OCI-LY1 (cell line): ENCODE results near the gene SHLD2.

Experiments
- H2AFZ ChIP-seq: fragments of 200-600 bp; sonication (generic), shearing (Covaris generic); 2 replicates; pipeline ENCODE4 v1.6.0; 2014; ENCODE audit warnings: antibody characterized with exemption, mild to moderate bottlenecking, low read length
- H3F3A ChIP-seq: fragments of 200-600 bp; sonication (generic), shearing (Covaris generic); 2 replicates; pipeline ENCODE4 v1.6.0; 2014; ENCODE audit warnings: mild to moderate bottlenecking, antibody characterized with exemption, low read length, moderate library complexity; ENCODE audit not compliant: insufficient read depth
- H3K27ac ChIP-seq: fragments of 200-600 bp; sonication (generic); 2 replicates; pipeline ENCODE4 v1.5.1; 2014; ENCODE audit warnings: low read length, mixed run types, mild to moderate bottlenecking, low read depth; ENCODE audit not compliant: poor library complexity, severe bottlenecking
- H3K27me3 ChIP-seq: fragments of 200-600 bp; sonication (generic); 2 replicates; pipeline ENCODE4 v1.6.0; 2014; ENCODE audit warnings: antibody characterized with exemption, mild to moderate bottlenecking, low read length, moderate library complexity; ENCODE audit not compliant: insufficient read depth
- H3K36me3 ChIP-seq: fragments of 200-600 bp; sonication (generic); 2 replicates; pipeline ENCODE4 v1.6.1; 2014; ENCODE audit warnings: mild to moderate bottlenecking, antibody characterized with exemption, low read length, moderate library complexity, mixed read lengths; ENCODE audit not compliant: insufficient read depth
- H3K4me1 ChIP-seq: fragments of 200-600 bp; sonication (generic); 2 replicates; pipeline ENCODE4 v1.5.1; 2014; ENCODE audit warnings: mild to moderate bottlenecking, low read length, moderate library complexity; ENCODE audit not compliant: insufficient read depth, severe bottlenecking
- H3K4me2 ChIP-seq: fragments of 200-600 bp; sonication (generic), shearing (Covaris generic); 2 replicates; pipeline ENCODE4 v1.6.1; 2014; ENCODE audit warnings: low read length
- H3K4me3 ChIP-seq: fragments of 200-600 bp; sonication (generic); 2 replicates; pipeline ENCODE4 v1.5.1; 2014; ENCODE audit warnings: low read length, low read depth, mild to moderate bottlenecking, mixed read lengths; ENCODE audit not compliant: poor library complexity, severe bottlenecking
- H3K79me2 ChIP-seq: fragments of 200-600 bp; shearing (Covaris generic); 2 replicates; pipeline ENCODE4 v1.6.1; 2016; ENCODE audit warnings: mixed run types, low read length, mixed read lengths; ENCODE audit not compliant: insufficient read depth
- H3K9ac ChIP-seq: fragments of 200-600 bp; sonication (generic), shearing (Covaris generic); 2 replicates; pipeline ENCODE4 v1.6.1; 2014; ENCODE audit warnings: mild to moderate bottlenecking, low read length, mixed read lengths
- H3K9me2 ChIP-seq: fragments of 200-600 bp; sonication (generic), shearing (Covaris generic); 2 replicates; pipeline ENCODE4 v1.6.1; 2014; ENCODE audit warnings: low read depth, mild to moderate bottlenecking, low read length, mixed read lengths
- H3K9me3 ChIP-seq: fragments of 200-600 bp; shearing (Covaris generic); 2 replicates; pipeline ENCODE4 v1.6.1; 2014; ENCODE audit warnings: low read length, mixed read lengths
- H4K20me1 ChIP-seq: fragments of 200-600 bp; sonication (generic), shearing (Covaris generic); 2 replicates; pipeline ENCODE4 v1.6.0; 2016; ENCODE audit warnings: mild to moderate bottlenecking, low read length; ENCODE audit not compliant: insufficient read depth
- EZH2 ChIP-seq: fragments of 200-600 bp; sonication (generic), shearing (Covaris generic); IDR thresholded peaks from 2 replicates; pipeline ENCODE4 v1.8.0; 2017; ENCODE audit warnings: borderline replicate concordance, mixed run types, mild to moderate bottlenecking, antibody characterized with exemption, low read length, moderate library complexity, mixed read lengths
- TF ChIP-seq, protein P1 (sequence below): fragments of 200-600 bp; sonication (generic), shearing (Covaris generic); IDR thresholded peaks from 2 replicates; pipeline ENCODE4 v1.5.1; 2017; ENCODE audit warnings: mild to moderate bottlenecking, antibody characterized with exemption, low read length, moderate library complexity, mixed read lengths

The SHLD2 gene

DNA sequence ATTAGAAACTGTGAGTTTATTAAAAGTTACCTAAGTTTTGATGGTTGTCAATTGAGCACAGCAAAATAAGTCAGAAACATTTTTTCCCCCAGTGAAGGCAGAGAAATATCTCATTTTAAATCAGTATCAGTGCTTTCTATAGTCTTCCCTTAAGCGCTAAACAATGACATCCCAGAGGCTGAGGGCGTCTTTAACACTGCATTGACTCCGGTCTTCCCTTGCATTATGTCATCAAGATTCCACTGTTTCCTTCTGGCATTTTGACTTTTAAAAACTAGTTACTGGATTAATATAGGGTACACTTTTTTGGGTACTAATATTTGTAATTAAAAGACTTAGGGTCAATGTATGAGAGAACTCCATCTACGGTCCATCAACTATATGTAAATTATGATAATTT lies 4.2 kb upstream of the SHLD2 start:
- peaks cover 53% of the 10 kb centered on the region for H3K79me2 ChIP-seq
- TF ChIP-seq, protein P1, sequence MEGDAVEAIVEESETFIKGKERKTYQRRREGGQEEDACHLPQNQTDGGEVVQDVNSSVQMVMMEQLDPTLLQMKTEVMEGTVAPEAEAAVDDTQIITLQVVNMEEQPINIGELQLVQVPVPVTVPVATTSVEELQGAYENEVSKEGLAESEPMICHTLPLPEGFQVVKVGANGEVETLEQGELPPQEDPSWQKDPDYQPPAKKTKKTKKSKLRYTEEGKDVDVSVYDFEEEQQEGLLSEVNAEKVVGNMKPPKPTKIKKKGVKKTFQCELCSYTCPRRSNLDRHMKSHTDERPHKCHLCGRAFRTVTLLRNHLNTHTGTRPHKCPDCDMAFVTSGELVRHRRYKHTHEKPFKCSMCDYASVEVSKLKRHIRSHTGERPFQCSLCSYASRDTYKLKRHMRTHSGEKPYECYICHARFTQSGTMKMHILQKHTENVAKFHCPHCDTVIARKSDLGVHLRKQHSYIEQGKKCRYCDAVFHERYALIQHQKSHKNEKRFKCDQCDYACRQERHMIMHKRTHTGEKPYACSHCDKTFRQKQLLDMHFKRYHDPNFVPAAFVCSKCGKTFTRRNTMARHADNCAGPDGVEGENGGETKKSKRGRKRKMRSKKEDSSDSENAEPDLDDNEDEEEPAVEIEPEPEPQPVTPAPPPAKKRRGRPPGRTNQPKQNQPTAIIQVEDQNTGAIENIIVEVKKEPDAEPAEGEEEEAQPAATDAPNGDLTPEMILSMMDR: no peak
- no peak for TF ChIP-seq EZH2
- peak overlapping the region; percentile 76; the same call in 1 of the 2 replicates for H3K4me2 ChIP-seq
- H3K36me3 ChIP-seq: peaks cover 28% of the 10 kb centered on the region
- H4K20me1 ChIP-seq: no peaks in the 10 kb centered on the region
- H3K4me1 ChIP-seq: peaks cover 28% of the 10 kb centered on the region
- H2AFZ ChIP-seq: no peak overlapping the region
- no peaks in the 10 kb centered on the region for H3K9me2 ChIP-seq
- no peak overlapping the region for H3K4me3 ChIP-seq
- H3K9me3 ChIP-seq: no peaks in the 10 kb centered on the region
- H3F3A ChIP-seq: no peaks in the 10 kb centered on the region
- H3K27ac ChIP-seq: no peak overlapping the region
- H3K9ac ChIP-seq: no peak overlapping the region
- H3K27me3 ChIP-seq: no peaks in the 10 kb centered on the region

DNA sequence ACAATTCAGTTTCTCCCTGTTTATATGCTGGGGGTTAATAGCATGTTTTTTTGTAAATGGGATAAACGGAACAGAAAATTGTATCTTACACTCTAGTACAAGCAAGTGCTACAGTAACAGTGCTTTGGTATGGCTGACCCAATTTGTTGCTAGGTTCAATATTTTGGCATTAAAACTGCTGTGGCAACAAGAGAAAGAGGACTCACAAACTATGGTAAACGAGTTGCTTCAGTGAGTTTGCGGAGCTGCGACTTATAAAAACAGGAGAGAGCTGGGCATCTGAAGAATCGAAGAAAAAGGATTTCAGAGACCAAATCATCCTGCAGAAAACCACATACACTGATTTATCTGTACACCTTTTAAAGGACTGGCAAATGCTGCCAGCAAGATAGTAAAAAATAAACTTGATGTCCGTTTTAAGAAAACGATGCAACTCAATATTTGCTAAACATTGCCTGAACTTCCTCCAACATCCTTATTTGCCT lies 2.6 kb upstream of the SHLD2 start:
- Histone ChIP-seq H3F3A (no peaks in the 10 kb centered on the region), H2AFZ (no peak overlapping the region), H3K4me3 (peak overlapping the region; percentile 69), H3K79me2 (peaks cover 52% of the 10 kb centered on the region), H3K9me2 (no peaks in the 10 kb centered on the region), H3K4me1 (peaks cover 37% of the 10 kb centered on the region), H3K27me3 (no peaks in the 10 kb centered on the region), H4K20me1 (no peaks in the 10 kb centered on the region), H3K36me3 (peaks cover 26% of the 10 kb centered on the region), H3K27ac (peak overlapping the region; percentile 46), H3K9ac (peak overlapping the region; percentile 78), H3K9me3 (no peaks in the 10 kb centered on the region), H3K4me2 (peak overlapping the region; percentile 76)
- no peak for TF ChIP-seq EZH2
- TF ChIP-seq, protein P1: no peak

DNA sequence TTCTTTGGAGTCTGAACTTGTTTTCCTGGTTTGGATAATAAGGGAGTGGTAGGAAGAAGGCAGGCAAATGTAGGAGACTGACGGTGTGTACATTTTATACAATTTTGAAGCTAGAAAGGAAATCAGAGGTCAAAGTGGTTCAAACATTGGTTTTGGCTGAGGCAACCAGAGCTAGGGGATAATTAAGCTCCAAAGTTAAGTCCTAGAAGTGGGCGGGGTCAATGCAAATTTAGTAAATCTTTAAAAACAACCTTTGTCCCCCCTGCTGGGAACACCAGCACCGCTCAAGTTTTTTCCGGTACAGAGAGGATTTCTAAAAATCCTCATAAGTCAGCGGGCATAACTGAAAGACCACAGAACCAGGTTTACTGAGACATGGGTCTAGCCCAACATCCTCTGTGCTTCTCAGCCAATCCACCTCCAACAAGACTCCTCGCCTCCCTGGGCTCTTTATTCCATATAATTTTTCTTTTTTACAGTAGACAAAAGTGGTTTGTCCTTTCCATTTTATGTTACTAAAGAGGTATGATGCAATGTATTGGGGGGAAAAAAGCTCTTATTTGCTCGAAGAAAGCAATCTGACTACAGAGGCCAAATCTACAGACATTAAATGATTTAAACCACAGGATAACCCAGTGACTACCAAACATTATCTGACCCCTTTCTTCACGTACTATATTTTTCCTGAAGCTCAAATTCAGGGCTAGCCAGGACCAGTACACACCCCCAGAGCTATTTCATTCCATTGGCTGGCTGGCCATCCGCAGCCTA lies 2.0 kb upstream of the SHLD2 start:
- Histone ChIP-seq H3F3A (no peaks in the 10 kb centered on the region), H3K4me1 (peaks cover 37% of the 10 kb centered on the region), H3K27me3 (no peaks in the 10 kb centered on the region), H3K9me2 (no peaks in the 10 kb centered on the region), H3K27ac (peak overlapping the region; percentile 46), H3K79me2 (peaks cover 52% of the 10 kb centered on the region), H3K9me3 (no peaks in the 10 kb centered on the region), H3K36me3 (peaks cover 23% of the 10 kb centered on the region), H3K4me2 (peak overlapping the region; percentile 76), H3K4me3 (peak overlapping the region; percentile 69), H3K9ac (peak overlapping the region; percentile 78), H4K20me1 (no peaks in the 10 kb centered on the region), H2AFZ (no peak overlapping the region)
- no peak for TF ChIP-seq EZH2
